GM18519 (cell line): ENCODE results near the gene CLUH.

ENCODE experiments used
- ATAC-seq: cut with Tn5 transposase; IDR thresholded peaks from one replicate; pipeline ENCODE4 v1.9.1; 2021; ENCODE audit warnings: mild to moderate bottlenecking, moderate library complexity; ENCODE audit not compliant: unreplicated experiment, low FRiP score

CLUH gene

DNA sequence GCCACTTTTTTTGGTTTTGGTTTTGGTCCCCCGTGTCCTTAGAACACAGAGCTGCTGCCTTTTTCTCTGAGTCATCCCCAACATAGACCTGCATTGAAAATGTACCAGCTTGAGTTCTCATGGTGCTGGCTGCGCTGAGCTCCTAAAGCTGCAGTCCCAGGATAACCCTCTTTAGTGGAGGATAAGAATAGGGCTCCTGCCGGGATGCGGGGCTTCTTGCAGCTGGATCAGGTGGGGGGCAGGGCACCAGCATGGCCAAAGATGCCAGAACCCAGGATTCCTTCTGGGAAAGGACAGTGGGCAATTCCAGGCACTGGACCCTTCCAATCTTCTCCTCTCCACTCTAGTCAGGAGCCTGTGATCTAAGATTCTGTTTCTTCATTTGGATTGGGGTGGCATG, 8.3 kb upstream of the CLUH start:
- ATAC-seq, result no peak

DNA sequence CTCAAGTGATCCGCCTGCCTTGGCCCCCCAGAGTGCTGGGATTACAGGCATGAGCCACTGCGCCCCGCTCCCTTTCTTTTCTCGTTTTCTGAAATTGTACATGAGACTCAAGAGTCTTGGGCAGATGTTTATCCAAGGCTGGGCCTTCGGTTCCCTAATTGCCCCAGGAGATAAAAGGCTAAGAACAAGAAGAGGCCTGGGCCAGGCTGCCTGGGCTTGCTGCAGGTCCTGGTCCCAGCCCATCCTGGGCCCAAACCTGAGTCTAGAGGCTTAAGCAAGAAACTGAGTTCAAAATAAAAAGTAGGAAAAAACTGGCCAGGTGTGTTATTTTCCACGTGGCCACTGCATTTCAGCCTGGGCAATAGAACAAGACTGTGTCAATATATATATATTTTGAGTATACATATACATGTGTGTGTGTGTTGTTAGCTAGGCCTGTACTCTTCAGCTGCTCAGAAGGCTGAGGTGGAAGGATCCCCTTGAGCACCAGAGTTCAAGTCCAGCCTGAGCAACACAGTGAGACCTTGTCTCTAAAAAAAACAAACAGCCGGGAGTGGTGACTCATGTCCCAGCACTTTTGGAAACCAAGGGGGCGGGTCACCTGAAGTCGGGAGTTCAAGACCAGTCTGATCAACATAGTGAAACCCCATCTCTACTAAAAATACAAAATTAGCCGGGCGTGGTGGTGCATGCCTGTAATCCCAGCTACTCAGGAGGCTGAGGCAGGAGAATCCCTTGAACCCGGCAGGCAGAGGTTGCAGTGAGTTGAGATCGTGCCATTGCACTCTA, 6.8 kb upstream of the CLUH start:
- no peak for ATAC-seq

DNA sequence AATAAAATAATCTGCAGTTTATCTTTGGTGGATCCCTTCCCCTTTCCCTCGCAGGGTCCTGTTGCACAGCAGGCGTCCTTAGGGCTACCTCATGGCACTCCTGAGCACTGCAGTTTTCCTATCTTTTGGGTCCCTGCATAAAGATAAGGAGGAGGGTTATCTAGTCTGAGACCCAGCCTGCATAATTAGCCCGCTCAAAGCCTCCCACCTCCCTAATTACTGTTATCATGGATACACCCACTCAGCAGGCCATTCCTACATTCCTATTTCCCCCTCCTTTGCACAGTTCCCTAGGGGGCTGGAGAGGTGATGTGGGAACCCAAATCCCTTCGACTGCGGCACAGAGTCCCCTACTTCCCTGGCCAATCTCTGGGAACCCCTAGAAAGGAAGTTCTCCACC, 5.1 kb upstream of the CLUH start:
- no peak for ATAC-seq

DNA sequence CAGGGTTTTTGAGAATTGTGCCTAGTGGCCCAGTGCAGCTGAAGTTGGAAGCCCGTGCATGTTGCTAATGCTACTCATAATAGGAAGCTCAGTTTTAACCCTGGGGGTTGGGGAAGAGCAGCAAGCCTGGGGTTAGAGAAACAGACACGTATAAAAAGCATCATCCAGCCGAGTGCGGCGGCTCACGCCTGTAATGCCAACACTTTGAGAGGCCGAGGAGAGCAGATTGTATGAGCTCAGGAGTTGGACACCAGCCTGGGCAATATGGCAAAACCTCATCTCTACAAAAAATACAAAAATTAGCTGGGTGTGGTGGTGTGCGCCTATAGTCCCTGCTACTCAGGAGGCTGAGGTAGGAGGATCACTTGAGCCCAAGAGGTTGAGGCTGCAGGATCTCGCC, 2.3 kb upstream of the CLUH start:
- ATAC-seq, result no peak

DNA sequence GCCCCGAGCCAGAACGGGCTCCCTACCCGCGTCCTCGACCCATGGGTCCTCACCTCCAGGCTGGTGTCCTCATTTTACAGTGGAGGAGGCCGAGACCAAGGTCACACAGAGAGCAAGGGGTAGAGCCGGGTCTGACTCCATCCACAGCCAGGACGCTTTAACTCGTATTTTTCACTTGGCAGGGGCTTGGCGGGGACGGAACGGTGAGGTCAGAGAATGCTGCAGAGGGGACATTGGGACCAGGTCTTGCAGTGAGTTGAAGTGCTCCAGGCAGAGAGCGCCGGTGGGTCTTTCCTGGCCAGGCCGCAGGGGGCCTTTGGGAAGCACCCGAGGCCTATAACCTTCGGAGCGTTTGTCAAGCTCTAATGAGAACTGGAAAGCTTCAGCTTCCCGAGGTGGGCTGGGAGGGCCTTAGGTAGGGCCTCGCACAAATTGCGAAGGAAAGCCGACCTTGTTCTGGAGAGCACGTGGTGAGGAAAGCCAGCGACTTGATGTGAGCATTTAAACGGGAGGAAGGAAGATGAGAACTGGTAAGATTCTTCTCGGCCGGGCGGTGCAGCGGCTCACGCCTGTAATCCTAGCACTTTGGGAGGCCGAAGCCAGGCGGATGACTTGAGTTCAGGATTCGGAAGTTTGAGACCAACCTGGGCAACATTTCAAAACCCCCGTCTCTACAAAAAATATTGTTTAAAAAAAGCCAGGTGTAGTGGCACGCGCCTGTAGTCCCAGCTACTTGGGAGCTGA, 908 bp upstream of the CLUH start:
- no peak for ATAC-seq

DNA sequence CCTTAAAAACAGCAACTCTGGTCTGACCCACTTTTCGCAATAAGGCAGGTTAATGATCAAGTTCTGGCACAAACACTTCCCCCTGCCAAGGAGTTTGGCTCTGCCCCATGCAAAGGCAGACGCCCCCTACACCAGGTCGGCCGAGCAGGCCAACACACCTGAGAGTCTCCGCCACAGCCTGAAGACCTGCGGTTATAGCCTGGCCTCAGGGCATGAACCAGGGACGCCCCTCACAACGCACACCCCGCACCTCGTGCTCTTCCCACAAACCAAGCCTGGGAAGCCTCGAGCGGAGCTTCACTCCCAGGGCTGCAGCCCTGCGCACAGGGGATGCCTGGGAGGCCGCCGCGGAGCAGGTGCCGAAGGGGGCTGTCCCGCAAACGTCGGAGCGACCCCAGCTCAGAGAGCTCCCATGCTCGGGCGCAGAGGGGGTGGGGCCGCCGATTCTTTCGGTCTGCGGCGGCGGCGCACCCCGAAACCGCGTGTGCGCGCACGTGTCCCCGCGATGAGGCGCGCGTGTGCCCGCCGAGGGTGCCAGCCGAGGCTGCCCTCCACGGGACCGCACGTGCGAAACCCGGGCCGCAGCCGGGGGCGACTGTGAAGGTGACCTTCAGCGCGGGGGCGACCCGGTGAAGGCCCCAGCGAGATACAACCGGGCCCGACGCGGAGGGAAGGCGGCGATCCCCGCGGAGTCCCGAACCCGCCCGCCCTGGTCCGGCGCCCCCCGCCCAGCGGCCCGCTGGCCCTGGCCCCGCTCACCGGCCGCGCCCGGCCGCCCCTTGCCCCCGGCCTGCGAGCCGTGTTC, 559 bp downstream of the CLUH start:
- no peak for ATAC-seq

DNA sequence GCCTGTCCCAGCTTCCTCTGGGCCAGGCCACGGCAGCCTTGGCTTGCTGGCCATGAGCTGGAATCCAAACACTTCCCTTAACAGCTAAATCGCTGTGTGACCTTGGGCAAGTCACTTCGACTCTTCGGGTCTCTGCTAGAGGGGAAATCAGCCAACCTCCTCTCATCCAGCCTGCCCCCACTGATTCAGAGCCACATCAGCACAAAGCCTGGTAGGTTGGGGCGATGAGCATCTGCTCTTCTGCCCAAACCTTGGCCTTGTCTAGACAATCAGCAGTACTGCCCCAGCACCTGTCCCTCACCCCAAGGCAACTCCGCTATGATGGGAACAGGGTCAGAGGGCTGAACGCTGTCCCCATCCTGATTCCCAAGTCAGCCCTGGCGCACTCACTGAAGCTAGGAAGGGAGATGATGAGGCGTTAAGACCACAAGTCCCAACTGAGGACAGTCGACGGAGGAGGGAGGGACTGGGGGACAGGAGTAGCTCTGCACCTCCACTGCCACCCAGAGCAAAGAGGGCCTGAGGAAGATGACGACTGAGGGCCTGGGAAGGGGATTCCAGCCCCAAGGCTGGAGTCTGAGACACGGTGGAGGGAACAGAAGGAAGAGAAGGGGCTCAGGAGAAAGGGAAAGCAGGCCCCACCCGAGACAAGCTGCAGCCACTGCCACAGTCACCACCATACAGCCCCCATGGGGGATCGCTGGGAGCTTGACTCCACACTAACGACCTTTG, 1.3 kb downstream of the CLUH start:
- ATAC-seq, result no peak

DNA sequence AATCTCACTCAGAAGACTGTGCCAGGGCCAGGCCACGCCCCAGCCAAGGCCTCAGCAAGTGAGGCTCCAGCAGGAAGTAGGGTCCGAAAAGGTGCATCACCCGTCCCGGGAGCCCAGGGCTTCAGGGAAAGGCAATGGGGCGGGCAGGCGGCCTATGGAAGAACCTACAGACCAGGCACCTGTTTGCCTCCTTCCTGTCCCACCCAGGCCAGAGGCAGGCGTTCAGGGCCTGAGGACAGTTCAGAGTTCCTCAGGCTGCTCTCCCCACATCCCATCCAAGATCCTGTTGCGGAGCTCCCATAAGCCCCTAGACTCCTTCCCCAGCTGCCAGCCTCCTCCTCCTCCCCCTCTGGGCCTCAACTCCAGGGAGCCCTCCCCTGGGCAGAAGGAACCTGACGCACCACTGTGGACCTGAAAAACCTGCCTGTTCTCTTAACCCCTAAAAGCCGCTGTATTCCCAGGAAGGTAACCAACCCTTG, 2.3 kb downstream of the CLUH start:
- no peak for ATAC-seq

DNA sequence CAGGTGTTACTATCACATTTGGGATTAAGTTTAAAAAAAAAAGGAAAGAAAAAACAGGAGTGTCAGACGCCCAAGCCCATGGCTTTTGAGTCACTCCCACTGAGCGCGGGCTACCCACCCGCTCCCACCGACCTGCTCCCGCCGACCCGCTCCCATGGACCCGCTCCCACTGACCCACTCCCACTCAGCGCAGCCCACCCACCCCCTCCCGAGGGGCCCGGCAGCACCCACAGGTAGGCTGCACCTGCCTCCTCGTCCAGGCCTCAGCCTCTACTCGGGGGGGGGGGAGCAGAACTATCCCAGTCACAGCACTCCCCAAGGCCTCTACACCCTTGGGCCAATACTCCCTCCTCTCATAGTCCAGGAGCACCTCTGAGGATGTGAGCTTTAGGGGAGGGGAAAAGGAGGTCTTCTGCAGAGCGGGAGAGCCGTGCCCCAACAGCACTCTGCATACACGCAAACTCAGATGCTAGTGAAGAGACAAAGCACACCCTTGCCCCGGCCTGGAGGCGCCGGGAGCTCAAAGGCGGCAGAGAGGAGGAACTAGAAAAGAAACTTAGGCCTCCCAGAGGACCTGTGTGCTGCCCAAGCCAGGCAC, 2.9 kb downstream of the CLUH start:
- no peak for ATAC-seq

DNA sequence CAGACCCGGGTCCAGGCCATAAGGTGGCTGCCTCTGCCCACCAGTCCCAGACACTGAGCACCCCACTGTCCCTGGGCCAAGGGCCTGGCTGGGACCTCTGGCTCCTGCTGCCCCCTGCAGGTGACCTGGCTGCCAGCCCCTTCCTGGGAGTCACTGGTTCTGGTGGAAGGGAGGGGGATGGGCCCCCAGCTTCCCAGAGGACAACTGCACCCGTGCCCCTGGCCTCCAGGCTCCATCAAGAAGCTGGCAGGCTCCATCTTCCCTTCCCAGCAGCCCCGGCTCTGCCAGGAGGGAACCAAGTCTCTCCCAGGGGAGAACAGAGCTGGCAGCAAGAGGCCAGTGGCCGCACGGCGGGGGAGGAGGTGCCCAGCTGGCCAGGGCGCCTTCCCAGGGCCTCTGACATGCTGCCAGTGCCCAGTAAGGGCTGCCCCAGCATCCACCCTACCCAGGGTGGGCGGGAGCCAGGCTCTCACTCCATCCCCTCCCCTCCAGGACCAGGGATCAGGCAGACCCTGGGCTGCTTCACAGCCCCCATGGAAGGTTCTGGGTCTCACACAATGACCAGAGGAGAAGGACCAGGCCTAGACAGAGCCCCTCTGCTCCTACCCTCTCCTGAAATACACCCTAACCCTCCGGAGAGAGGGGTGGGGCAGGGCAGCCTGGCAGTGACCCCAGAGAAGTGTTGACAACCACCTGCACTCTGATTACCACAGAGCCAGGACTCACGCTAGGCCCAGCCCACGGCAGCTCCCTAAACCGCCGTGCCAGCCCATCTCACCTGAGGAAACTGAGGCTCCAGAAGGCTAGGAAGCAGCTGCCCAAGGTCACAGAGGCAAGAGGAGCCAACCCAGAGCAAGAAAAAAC, 3.6 kb downstream of the CLUH start:
- ATAC-seq, result no peak

DNA sequence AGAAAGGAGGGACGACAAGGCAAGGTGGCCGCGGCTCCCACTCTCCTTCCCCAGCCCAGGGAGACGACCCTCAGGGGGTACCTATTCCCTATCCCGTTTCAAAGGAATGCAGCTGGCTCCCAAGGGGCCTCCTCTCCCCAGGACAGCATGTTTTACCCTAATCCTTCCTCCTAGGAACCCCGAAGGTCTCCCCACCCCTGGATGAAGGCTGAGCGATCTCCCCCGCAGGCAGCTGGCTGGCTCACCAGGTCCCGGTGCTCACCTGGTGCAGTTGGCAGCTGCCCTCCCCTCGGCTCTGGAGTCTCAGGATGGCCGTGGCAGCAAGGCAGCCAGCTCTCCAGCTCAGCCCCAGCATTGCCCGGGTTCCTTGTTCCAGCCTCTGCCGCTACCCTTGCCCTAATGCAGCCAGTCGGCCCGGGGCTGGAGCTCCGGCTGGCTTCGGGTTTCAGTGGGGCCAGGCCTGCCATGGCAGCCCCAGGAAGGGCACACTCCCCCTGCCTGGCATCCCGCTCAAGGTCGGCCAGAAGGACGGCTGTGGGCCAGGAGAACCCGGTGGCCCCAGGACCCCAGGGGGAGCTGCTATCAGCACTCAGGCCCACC, 4.6 kb downstream of the CLUH start:
- no peak for ATAC-seq

DNA sequence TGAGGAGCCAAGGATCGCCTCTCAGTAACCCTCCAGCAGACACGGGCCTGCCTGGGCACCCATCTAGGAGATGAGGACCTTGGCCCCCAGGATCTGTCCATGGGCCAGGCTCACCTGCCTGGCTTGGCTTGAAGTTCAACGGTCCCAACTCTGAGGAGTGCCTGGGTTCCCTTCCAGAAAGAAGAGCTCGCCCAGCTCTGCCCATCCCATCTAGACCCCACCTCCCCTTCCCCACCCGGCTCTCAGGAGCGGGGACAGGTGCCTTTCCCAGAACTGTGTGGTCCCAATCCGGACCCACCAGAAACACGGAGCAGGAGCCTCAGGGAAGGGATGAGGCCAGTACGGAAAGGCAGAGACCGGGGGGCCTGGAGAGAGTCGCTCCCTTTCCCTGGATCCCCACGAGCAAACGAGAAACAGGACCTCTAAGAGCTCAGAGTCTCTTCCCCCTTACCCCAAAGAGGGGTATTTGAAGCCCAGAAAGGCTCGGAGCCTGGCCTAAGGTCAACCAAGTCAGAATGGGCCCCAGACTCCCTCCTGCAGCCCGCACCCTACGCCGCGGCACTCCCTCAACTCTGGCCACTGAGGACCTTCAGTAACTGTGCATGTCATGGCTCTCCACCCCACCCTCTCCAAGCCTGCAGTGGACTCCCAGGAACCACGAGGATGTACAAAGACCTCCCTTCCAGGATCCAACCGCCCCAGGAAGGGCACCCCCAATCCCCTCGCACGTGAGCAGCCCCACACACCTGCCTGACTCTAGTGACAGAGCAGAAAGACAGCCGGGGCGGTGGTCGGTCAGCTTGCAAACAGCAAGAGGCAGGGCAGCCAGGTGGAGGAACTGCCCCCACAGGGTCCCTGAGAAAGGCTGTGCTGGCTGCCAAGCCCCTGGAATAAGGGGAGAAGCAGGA, 5.4 kb downstream of the CLUH start:
- ATAC-seq, result no peak

DNA sequence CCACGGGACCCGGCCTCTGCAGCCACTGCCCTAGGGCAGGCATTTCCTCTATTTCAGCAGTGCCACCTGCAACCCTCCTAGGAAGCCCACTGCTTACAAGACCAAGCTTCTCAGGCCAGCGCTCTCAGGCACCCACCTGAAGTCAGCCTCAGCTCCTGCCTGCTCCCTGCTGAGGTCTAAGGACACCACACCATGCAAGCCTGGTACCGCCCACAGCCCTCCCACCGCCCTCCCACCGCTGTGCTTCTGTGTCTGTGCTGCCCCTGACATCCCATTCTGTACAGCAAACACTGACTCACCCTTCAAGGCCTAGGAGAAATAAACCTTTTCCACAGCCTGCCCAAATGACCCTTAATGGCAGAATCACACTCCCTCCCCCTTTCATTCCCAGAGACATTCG, 6.3 kb downstream of the CLUH start:
- no peak for ATAC-seq

DNA sequence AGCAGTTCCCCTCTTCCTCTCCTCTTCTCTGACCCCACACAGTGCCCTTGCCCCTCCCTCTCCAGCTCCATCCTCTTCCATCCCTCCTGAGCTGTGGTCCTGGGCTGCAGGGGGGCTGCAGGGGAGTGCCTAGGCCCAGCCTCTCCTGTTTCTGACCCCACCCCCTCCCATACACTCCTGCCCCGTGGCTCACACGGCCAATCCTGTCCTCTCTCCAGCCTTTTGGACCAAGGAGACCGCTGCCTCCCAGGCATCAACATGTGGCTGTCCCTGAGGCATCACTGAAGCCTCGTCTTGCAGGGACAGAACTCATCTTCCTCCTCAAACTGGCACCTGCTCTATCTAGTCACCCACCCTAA, 6.7 kb downstream of the CLUH start:
- ATAC-seq, result no peak

DNA sequence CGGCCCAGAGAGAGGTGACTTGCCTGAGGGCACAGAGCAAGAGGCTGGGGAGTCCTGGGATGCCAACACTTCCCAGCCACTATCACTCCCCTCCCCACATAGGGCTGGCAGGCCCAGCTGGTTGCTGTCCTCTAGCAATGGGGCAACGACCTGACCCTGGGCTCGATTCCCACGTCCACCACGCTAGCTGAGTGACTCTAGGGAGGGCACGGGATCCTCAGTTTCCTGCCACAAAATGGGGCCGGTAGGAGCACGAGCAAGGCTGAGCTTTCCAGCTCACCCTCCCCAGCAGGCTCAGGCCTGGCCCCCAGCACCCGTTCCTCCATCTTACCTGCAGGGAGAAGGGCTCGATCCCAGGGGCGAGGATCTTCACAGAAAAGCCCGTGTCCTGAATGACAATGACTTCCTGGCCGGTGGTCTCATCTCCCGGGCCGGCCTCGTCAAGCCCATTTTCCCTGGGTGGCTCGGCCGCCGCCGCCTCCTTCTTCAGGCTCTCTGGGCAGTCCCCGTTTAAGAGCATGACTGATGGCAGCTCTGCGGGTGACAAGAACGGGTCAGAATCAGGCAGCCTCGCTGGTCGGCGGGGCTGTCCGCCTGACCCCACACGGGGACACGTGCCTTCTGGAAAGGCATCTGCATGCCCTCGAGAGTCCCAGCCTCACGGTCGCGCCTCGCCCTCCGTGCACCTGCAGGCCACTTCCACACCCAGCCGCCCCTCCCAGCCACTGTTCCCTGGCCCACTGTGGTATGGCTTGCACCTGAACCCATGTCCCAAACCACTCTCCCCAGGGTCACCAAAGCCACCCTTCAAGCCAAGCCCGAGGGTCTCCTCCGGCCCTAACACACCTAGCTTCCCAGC, 7.3 kb downstream of the CLUH start:
- ATAC-seq, result no peak

DNA sequence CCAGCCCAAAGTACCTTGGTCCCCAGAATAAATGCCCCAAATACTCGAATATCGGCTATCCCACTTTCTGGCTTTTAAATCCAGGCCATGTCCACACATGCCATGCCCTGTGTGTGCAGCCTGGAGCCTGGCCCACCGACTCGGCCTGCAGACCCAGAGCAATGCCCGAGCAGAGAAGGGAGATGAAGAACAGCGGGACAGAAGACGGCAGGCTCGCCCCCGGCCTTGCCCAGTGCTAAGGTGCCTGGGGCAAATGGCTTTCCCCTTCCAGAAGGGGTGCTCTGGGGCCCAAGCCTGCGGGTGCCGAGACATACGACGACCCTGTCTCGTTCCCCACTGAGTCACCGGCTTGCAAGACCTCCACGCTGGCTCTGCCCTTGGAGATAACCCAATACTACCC, 8.0 kb downstream of the CLUH start:
- ATAC-seq, result no peak

DNA sequence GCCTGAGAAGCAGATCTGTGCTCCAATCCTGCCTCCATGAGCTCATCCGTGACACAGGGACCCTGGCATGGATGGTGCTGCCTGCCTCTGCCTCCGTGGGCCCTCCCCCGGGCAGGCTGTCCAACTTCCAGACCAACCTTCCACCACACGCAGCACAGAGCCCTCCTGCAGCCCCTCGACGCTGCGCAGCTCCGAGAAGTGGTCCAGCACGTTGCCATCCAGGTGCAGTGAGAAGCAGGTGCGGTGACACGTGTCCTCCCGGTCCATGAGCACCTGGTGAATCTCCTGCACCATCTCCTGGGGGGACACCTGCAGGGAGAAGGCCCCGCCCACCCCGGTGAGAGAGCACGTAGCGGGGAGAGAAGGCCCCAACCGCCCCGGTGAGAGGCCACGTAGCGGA, 8.4 kb downstream of the CLUH start:
- no peak for ATAC-seq
